OCI-M1 (cell line): Measurements from ENCODE around the gene POLDIP3.
"Not testable (repeated sequence)": the region's sequence is repeated elsewhere in the genome, so short reads cannot be mapped to it uniquely, and the experiment has no call there.

ENCODE experiments used
- DNase-seq: peaks from one replicate; lab custom pipeline; 2025; lab: John Stamatoyannopoulos, UW

POLDIP3 gene

DNA sequence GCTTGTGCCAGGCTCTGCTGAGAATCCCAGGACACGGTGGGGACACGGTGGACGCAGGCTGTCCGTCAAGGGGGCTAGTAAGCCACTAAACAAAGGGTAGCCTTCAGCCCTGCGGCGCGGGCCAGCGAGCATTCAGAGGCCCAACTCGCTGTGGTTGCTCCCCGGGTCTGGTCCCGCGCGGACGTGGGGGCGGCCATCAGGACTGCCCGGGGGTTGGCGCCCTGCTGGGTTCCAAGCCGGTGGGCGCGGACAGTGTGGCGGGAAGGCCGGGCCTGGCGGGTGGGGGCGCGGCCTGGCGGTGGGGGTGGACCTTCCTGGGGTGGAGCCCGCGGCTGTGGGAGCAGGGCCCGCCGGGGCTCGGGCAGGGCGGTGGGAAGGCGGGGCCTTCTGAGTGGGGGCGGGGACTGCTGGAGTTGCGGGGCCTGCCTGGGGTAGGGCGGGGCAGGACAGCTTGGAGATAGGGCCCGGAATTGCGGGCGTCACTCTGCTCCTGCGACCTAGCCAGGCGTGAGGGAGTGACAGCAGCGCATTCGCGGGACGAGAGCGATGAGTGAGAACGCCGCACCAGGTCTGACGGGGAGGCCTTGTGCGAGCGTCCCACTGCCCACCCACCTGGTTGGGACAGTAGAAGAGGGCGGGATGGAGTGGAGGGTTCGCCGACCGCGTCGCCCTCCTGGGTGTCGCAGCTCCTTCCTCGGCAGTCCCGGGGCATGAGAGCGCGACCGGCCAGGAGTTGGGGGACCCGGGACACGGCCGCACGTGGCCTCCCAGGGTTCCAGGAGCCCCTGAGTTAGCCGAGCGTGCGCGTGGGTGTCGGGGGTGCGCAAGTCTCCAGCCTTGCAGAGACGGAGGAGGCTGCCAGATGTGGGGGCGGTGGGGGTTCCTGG, 61.0 kb downstream of the POLDIP3 start, which contains the start of gene SERHL2:
Gene SERHL2, plus strand, starts transcription at position 482 of the 887 bp plus-strand sequence. Its CDS starts 65 bp downstream, at position 547.
- DNase-seq: peak; percentile 86

DNA sequence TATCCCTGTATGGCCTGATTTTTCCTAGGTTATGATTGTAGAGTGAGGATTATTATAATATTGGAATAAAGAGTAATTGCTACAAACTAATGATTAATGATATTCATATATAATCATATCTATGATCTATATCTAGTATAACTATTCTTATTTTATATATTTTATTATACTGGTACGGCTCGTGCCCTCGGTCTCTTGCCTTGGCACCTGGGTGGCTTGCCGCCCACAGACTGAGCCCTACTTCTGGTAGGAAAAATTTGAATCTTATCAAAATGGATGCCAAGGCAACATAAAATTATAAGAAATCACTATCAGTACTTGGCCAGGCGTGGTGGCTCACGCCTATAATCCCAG, 62.4 kb downstream of the POLDIP3 start:
- not testable (repeated sequence) for DNase-seq

DNA sequence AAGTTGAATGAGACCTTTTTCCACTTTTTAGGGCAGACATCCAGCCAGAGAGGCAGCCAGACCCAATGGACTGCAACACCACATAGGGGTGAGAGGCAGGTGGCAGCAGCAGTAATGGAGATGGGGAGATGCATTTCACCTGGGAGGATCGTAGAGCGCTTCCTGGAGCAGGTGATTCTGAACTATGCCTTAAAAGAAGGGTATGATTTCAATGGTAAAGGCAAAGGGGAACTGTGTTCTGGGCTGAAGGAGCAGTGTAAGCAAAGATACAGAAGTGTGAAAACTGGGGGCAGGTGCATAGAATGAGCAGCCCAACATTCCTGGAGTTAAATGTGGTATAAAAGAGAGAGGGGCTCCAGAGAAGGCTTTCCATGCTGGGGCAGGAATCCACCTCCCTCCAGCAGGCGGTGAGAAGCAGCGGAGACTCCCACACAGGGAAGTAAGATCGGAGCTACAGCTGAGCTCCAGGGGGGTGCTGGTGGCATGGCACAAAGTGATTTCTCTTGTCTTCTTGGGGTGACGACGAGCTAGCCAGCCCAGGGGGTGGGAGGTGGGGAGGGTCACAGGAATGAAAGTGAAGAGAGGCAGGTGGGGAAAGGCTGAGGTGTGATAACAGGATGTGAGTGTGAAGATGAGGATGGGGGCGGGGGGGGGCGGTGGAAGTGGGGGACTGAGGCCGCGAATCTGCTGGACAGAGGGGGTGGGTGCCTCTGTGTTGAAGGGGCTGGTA, 65.2 kb downstream of the POLDIP3 start:
- no peak for DNase-seq

DNA sequence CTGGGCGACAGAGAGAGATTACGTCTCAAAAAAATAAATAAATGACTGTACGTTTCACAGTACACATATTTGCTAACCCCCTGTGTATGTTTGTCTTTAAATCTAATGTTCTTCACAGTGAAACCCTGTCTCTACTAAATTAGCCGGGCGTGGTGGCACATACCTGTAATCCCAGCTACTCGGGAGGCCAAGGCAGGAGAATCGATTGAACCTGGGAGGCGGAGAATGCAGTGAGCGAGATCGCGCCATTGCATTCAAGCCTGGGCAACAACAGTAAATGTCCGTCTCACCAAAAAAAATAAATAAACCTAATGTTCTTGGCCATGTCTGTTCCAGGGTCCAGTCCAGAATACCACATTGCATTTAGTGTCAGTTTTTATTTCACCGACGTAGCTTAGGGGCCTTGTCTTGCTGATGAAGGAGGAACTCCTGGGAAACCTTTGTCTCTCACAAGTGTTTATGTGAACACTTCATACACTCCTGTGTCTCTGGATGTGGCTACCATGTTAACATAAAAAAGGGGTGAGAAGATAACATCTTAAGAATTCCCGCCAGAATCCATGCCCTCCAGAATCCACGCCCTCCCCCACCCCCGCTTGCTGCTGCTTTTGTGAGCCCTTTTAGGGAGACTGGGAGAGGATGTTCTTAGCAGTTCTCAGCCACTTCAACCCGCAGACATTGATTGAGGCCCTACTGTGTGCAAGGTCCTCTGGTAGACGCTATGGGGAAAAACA, 65.9 kb downstream of the POLDIP3 start:
- no peak for DNase-seq

DNA sequence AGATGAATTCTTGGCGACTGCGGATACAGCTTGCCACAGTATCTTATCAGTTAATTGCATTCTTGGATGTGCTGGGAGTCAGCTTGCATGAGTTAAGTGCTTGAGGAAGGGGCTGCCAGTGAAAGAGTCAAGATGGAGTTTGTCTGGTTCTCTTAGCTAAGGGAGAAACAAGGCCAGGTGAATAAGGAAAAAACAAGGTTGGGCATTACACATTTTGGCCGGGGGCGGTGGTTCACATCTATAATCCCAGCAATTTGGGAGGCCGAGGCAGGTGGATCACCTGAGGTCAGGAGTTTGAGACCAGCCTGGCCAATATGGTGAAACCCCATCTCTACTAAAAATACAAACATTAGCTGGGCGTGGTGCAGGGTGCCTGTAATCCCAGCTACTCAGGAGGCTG, 66.6 kb downstream of the POLDIP3 start:
- not testable (repeated sequence) for DNase-seq

DNA sequence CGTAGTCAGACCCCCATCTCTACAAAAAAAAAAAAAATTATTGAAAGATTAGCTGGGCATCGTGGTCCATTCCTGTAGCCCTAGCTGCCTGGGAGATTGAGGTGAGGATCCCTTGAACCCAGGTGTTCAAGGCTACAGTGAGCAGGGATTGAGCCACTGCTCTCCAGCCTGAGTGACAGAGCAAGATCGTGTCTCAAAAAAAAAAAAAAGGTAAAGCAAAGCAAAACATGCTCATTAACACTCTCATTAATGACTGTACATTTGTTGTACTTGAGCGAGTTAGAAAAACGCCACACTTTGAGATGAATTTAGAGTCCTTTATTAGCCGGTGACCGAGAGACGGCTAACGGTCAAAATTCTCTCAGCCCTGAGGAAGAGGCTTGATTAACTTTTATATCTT, 67.1 kb downstream of the POLDIP3 start:
- no peak for DNase-seq

DNA sequence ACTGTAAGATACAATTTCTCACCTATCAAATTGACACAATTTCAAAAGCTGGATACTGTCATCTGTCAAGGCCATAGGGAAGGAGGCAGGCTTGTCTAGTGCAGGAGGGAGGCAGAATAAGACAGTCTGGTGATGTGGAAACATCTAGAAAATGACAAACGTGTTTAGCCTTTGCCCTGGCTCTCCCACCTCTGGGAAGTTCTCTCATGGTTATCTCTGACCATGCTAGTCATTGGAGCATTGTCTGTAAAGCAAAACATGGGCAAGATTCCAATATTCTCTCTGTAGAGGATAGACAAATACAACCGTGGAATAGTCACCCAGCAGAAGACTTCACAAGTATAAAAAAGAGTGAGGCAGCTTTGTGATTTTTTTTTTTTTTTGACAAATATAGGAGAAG, 70.0 kb downstream of the POLDIP3 start:
- peak; percentile 19 for DNase-seq

DNA sequence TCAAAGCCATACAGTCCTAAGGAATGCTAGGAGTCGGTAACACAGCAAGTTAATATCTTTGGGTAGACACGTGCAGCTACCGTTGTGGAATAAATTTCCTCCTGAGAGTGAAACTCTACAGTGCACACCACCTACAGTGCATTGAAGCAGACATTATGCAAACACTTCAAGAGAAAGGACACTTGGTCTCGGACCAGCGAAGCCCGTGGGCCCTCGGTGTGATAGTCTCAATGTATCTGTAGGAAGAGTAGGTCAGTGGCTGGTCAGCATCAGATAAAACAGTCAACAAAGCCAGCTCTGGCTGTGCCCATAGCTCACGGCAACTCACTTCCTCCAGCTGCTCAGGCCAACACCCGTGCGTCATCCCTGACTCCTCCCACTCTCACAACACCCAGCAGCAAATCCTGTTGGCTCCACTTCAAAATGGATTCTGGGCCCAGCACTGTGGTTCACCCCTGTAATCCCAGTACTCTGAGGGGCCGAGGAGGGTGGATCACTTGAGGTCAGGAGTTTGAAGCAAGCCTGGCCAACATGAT, 75.4 kb downstream of the POLDIP3 start:
- not testable (repeated sequence) for DNase-seq

DNA sequence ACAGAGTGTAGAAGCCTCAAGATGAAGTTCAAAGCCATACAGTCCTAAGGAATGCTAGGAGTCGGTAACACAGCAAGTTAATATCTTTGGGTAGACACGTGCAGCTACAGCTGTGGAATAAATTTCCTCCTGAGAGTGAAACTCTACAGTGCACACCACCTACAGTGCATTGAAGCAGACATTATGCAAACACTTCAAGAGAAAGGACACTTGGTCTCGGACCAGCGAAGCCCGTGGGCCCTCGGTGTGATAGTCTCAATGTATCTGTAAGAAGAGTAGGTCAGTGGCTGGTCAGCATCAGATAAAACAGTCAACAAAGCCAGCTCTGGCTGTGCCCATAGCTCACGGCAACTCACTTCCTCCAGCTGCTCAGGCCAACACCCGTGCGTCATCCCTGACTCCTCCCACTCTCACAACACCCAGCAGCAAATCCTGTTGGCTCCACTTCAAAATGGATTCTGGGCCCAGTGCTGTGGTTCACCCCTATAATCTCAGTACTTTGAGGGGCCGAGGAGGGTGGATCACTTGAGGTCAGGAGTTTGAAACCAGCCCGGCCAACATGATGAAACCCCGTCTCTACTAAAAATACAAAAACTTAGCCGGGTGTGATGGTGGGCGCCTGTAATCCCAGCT, 77.4 kb downstream of the POLDIP3 start:
- not testable (repeated sequence) for DNase-seq

DNA sequence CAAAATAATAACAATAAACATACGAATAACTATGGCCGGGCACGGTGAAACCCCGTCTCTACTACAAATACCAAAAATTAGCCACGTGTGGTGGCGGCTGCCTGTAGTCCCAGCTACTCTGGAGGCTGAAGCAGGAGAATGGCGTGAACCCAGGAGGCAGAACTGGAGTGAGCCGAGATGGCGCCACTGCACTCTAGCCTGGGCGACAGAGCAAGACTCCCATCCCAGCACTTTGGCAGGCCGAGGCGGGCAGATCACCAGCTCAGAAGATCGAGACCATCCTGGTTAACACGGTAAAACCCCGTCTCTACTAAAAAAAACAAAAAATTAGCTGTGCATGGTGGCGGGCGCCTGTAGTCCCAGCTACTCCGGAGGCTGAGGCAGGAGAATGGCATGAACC, 78.0 kb downstream of the POLDIP3 start:
- DNase-seq: not testable (repeated sequence)

DNA sequence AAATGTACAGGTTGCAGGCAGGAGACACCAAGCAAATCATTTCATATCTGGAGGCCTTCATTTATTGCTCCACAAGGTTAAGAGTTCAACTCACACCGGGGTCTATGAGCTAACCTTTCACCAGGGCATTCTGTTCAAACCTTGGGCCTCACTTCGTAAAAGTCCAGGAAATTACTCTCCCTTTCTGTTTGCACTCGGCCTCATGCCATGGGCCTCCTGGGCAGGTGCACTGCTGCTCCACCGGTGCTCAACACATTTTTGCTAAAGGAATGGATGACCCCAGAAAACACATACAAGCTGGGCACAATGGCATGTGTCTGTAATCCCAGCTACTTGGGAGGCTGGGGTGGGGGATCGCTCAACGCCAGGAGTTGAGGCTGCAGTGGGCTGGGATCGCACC, 78.5 kb downstream of the POLDIP3 start:
- no peak for DNase-seq

DNA sequence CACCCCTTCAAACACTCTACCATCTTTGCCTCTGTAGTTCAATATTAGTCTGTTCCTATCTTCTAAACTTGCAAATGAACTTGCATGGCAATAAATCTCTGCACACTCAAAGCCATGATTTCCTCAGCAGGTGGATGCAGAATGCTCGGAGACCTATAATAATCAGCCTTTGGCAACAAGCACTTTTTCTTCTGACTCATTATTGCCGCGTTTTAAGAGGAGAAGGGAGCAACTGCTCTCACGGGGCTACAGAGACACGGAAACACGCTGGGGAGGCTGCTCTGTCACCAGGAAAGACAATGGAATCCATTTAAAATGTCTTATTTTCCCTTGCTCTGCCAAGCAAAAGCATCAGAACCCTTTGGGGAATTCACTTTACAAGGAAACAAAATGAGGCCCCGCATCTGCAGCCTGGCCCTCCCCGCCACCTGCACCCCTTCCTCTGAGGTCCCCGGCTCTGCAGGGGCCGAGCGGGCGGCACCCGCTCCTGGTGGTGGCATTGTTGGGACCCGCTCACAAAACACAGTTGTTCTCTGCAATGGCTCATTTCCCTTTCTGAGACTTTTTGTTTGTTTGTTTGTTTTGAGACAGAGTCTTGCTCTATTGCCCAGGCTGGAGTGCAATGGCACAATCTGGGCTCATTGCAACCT, 79.5 kb downstream of the POLDIP3 start:
- not testable (repeated sequence) for DNase-seq
